ENCODE measurements around the gene FGFRL1.

Gene FGFRL1

DNA sequence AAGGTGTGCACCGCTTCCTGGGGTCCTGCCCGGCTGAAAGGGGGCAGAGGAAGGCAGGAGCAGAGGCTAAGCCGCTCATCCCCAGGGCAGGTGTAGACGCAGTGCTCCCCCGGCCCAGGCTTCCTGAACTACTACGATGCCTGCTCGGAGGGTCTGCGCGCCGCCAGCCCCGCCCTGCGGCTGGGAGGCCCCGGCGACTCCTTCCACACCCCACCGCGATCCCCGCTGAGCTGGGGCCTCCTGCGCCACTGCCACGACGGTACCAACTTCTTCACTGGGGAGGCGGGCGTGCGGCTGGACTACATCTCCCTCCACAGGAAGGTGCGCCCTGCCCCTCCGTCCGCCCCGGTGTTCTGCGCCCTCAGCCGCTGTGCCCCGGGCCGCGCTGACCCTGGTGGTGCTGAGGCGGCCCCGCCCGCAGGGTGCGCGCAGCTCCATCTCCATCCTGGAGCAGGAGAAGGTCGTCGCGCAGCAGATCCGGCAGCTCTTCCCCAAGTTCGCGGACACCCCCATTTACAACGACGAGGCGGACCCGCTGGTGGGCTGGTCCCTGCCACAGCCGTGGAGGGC, 9.8 kb upstream of the FGFRL1 start:
- no peak for TF ChIP-seq POLR2A (IDR thresholded peaks at IDR 0.05; ENCODE audit: extremely low read depth, insufficient read length)
- no peak for DNase-seq (ENCODE audit: low read depth)
- H3K4me3 ChIP-seq (ENCODE audit: low read depth, low read length), result no peak overlapping the region

DNA sequence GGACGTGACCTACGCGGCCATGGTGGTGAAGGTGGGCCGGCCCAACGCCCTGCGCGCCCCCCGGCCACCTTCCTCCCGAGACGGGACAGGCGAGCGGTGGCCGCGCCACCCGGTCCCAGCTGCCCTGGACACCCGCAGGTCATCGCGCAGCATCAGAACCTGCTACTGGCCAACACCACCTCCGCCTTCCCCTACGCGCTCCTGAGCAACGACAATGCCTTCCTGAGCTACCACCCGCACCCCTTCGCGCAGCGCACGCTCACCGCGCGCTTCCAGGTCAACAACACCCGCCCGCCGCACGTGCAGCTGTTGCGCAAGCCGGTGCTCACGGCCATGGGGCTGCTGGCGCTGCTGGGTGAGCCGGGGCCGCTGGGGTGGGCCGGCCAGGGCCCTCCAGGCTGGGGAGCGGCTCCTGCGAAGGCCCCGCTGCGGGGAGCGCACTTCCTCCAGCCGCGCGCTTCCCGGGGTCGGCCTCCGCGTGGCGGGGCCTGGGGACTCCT, 9.2 kb upstream of the FGFRL1 start:
- H3K4me3 ChIP-seq (ENCODE audit: low read depth, low read length), result no peak overlapping the region
- DNase-seq (ENCODE audit: low read depth), result no peak
- no peak for TF ChIP-seq POLR2A (IDR thresholded peaks at IDR 0.05; ENCODE audit: extremely low read depth, insufficient read length)
- TF ChIP-seq, protein P1, sequence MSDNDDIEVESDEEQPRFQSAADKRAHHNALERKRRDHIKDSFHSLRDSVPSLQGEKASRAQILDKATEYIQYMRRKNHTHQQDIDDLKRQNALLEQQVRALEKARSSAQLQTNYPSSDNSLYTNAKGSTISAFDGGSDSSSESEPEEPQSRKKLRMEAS (IDR thresholded peaks at IDR 0.05; ENCODE audit: low read depth, low read length), result no peak
- no peak for TF ChIP-seq MYC (IDR thresholded peaks at IDR 0.05; ENCODE audit: low read depth, low read length)
- TF ChIP-seq, protein P2, sequence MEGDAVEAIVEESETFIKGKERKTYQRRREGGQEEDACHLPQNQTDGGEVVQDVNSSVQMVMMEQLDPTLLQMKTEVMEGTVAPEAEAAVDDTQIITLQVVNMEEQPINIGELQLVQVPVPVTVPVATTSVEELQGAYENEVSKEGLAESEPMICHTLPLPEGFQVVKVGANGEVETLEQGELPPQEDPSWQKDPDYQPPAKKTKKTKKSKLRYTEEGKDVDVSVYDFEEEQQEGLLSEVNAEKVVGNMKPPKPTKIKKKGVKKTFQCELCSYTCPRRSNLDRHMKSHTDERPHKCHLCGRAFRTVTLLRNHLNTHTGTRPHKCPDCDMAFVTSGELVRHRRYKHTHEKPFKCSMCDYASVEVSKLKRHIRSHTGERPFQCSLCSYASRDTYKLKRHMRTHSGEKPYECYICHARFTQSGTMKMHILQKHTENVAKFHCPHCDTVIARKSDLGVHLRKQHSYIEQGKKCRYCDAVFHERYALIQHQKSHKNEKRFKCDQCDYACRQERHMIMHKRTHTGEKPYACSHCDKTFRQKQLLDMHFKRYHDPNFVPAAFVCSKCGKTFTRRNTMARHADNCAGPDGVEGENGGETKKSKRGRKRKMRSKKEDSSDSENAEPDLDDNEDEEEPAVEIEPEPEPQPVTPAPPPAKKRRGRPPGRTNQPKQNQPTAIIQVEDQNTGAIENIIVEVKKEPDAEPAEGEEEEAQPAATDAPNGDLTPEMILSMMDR (IDR thresholded peaks at IDR 0.05; ENCODE audit: low read depth, low read length), result no peak

DNA sequence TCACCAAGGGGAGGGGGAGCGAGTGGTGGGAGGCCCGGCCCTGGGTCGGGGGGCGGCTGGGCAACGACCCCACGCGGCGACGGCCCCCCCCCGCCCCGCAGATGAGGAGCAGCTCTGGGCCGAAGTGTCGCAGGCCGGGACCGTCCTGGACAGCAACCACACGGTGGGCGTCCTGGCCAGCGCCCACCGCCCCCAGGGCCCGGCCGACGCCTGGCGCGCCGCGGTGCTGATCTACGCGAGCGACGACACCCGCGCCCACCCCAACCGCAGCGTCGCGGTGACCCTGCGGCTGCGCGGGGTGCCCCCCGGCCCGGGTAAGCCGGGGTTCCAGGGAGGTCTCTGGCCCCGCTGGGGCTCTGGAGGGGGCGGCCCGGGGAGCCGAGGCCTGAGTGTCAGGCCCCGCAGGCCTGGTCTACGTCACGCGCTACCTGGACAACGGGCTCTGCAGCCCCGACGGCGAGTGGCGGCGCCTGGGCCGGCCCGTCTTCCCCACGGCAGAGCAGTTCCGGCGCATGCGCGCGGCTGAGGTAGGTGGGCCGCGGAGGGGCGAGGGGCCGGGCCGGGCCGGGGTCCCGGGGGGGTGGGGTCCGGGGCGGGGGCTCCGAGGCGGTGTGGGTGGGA, 8.7 kb upstream of the FGFRL1 start:
- H3K4me3 ChIP-seq (ENCODE audit: low read depth, low read length), result no peak overlapping the region
- no peak for TF ChIP-seq POLR2A (IDR thresholded peaks at IDR 0.05; ENCODE audit: extremely low read depth, insufficient read length)
- no peak for TF ChIP-seq MYC (IDR thresholded peaks at IDR 0.05; ENCODE audit: low read depth, low read length)
- TF ChIP-seq, protein P1 (IDR thresholded peaks at IDR 0.05; ENCODE audit: low read depth, low read length), result no peak
- TF ChIP-seq, protein P2 (IDR thresholded peaks at IDR 0.05; ENCODE audit: low read depth, low read length), result no peak
- DNase-seq (ENCODE audit: low read depth), result no peak

DNA sequence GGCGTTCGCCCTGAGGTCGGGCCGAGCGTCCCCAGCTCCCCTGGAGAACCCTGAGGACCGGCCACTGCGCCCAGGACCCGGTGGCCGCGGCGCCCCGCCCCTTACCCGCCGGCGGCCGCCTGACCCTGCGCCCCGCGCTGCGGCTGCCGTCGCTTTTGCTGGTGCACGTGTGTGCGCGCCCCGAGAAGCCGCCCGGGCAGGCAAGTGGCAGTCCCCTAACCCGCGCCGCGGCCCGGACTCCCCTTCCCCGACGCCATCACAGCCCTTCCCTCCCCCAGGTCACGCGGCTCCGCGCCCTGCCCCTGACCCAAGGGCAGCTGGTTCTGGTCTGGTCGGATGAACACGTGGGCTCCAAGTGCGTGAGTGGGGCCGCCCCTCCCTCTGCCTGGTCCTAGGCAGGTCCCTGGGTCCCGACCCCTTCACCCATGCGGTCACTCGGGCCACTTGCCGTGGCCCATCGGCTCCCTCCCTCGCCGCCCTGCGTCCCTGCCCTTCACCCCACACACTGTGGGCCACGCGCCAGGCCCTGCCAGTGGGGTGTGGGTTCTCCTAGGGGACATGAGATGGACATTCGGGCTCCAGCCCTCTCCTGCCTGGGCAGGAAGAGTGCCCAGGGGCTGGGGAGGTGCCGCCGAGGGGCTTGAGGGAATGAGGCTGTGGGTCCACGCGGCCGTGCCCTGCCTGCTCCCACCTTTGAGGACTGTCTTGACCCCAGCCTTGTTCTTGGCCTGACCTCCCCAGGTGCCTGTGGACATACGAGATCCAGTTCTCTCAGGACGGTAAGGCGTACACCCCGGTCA, 8.0 kb upstream of the FGFRL1 start:
- TF ChIP-seq, protein P1 (IDR thresholded peaks at IDR 0.05; ENCODE audit: low read depth, low read length), result no peak
- TF ChIP-seq MYC (IDR thresholded peaks at IDR 0.05; ENCODE audit: low read depth, low read length) (no peak), POLR2A (IDR thresholded peaks at IDR 0.05; ENCODE audit: extremely low read depth, insufficient read length) (no peak)
- TF ChIP-seq, protein P2 (IDR thresholded peaks at IDR 0.05; ENCODE audit: low read depth, low read length), result no peak
- DNase-seq (ENCODE audit: low read depth), result no peak
- H3K4me3 ChIP-seq (ENCODE audit: low read depth, low read length), result no peak overlapping the region

DNA sequence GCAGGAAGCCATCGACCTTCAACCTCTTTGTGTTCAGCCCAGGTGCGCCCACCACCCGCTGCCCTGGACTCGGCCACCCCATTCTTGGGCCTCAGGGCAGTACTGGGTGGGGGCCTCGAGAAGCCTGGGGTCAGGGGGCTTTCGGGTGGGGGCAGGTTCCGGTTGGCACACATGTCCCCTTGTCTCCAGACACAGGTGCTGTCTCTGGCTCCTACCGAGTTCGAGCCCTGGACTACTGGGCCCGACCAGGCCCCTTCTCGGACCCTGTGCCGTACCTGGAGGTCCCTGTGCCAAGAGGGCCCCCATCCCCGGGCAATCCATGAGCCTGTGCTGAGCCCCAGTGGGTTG, 7.4 kb upstream of the FGFRL1 start:
- TF ChIP-seq, protein P1 (IDR thresholded peaks at IDR 0.05; ENCODE audit: low read depth, low read length), result no peak
- TF ChIP-seq POLR2A (IDR thresholded peaks at IDR 0.05; ENCODE audit: extremely low read depth, insufficient read length), result no peak
- no peak for TF ChIP-seq MYC (IDR thresholded peaks at IDR 0.05; ENCODE audit: low read depth, low read length)
- TF ChIP-seq, protein P2 (IDR thresholded peaks at IDR 0.05; ENCODE audit: low read depth, low read length), result no peak
- no peak for DNase-seq (ENCODE audit: low read depth)
- no peak overlapping the region for H3K4me3 ChIP-seq (ENCODE audit: low read depth, low read length)

Measured in NB4 (cell line).